KMS-11 (cell line): ENCODE measurements around the gene BUD13.

Source experiments
- H2AFZ ChIP-seq: fragments of 200-600 bp; sonication (generic); 2 replicates; pipeline ENCODE4 v1.6.1; 2016; ENCODE audit warnings: antibody characterized with exemption, mixed run types, low read depth
- H3K27ac ChIP-seq: fragments of 200-600 bp; sonication (generic); 2 replicates; pipeline ENCODE4 v1.6.1; 2016; ENCODE audit warnings: mild to moderate bottlenecking, mixed run types
- H3K27me3 ChIP-seq: fragments of 200-600 bp; sonication (generic); 2 replicates; pipeline ENCODE4 v1.6.1; 2017; ENCODE audit warnings: mild to moderate bottlenecking, low read depth, mixed run types, moderate library complexity; ENCODE audit not compliant: insufficient read depth
- H3K36me3 ChIP-seq: fragments of 200-600 bp; sonication (generic); 2 replicates; pipeline ENCODE4 v1.6.1; 2017; ENCODE audit warnings: mild to moderate bottlenecking, mixed run types; ENCODE audit not compliant: insufficient read depth
- H3K4me1 ChIP-seq: fragments of 200-600 bp; sonication (generic); 2 replicates; pipeline ENCODE4 v1.6.1; 2016; ENCODE audit warnings: mild to moderate bottlenecking, low read depth, mixed run types; ENCODE audit not compliant: poor library complexity, severe bottlenecking
- H3K4me2 ChIP-seq: fragments of 200-600 bp; sonication (generic); 2 replicates; pipeline ENCODE4 v1.7.0; 2016; ENCODE audit warnings: mild to moderate bottlenecking, mixed run types
- H3K4me3 ChIP-seq: fragments of 200-600 bp; sonication (generic); IDR thresholded peaks from 2 replicates; pipeline ENCODE4 v1.6.1; 2017; ENCODE audit warnings: low read depth, low read length, mixed read lengths; ENCODE audit not compliant: insufficient read depth
- H3K79me2 ChIP-seq: fragments of 200-600 bp; sonication (generic); 2 replicates; pipeline ENCODE4 v1.6.1; 2016; ENCODE audit warnings: low read depth, mixed run types; ENCODE audit not compliant: insufficient read depth
- H3K9ac ChIP-seq: fragments of 200-600 bp; sonication (generic); 2 replicates; pipeline ENCODE4 v1.6.1; 2016; ENCODE audit warnings: mild to moderate bottlenecking, mixed run types
- H4K20me1 ChIP-seq: fragments of 200-600 bp; sonication (generic); 2 replicates; pipeline ENCODE4 v1.6.1; 2016; ENCODE audit warnings: mild to moderate bottlenecking, mixed run types; ENCODE audit not compliant: insufficient read depth
- CTCF ChIP-seq: fragments of 200-600 bp; sonication (generic); conservative IDR thresholded peaks from 2 replicates; pipeline ENCODE4 v1.6.1; 2017; ENCODE audit warnings: low read depth, mild to moderate bottlenecking, antibody characterized with exemption, low read length, moderate library complexity, mixed read lengths

Gene BUD13

GRCh38 chr11:116814502-116814901 lies 41.7 kb upstream of the BUD13 start:
- no peak overlapping the region for H3K27ac ChIP-seq
- no peaks in the 10 kb centered on the region for H4K20me1 ChIP-seq
- no peaks in the 10 kb centered on the region for H3K27me3 ChIP-seq
- TF ChIP-seq CTCF = no peak
- H3K4me3 ChIP-seq = no peak overlapping the region
- no peaks in the 10 kb centered on the region for H3K4me1 ChIP-seq
- H3K36me3 ChIP-seq = no peaks in the 10 kb centered on the region
- H3K4me2 ChIP-seq = no peak overlapping the region
- H3K79me2 ChIP-seq = no peaks in the 10 kb centered on the region
- H3K9ac ChIP-seq = no peak overlapping the region
- no peak overlapping the region for H2AFZ ChIP-seq

GRCh38 chr11:116813781-116814471 lies 41.1 kb upstream of the BUD13 start:
- Histone ChIP-seq H4K20me1 (no peaks in the 10 kb centered on the region), H3K4me1 (no peaks in the 10 kb centered on the region), H3K9ac (no peak overlapping the region), H3K27ac (no peak overlapping the region), H3K4me2 (no peak overlapping the region), H3K27me3 (no peaks in the 10 kb centered on the region), H3K79me2 (no peaks in the 10 kb centered on the region), H3K36me3 (no peaks in the 10 kb centered on the region), H3K4me3 (no peak overlapping the region), H2AFZ (no peak overlapping the region)
- no peak for TF ChIP-seq CTCF

GRCh38 chr11:116813170-116813569 lies 40.4 kb upstream of the BUD13 start:
- Histone ChIP-seq H4K20me1 (no peaks in the 10 kb centered on the region), H3K4me1 (no peaks in the 10 kb centered on the region), H3K36me3 (no peaks in the 10 kb centered on the region), H3K27me3 (no peaks in the 10 kb centered on the region), H2AFZ (no peak overlapping the region), H3K9ac (no peak overlapping the region), H3K27ac (no peak overlapping the region), H3K4me3 (no peak overlapping the region), H3K79me2 (no peaks in the 10 kb centered on the region), H3K4me2 (no peak overlapping the region)
- TF ChIP-seq CTCF = no peak

GRCh38 chr11:116812109-116812508 lies 39.3 kb upstream of the BUD13 start:
- no peak overlapping the region for H3K4me3 ChIP-seq
- no peaks in the 10 kb centered on the region for H3K27me3 ChIP-seq
- TF ChIP-seq CTCF = no peak
- H3K4me2 ChIP-seq = no peak overlapping the region
- H3K9ac ChIP-seq = no peak overlapping the region
- H2AFZ ChIP-seq = no peak overlapping the region
- no peaks in the 10 kb centered on the region for H3K79me2 ChIP-seq
- no peak overlapping the region for H3K27ac ChIP-seq
- H3K36me3 ChIP-seq = no peaks in the 10 kb centered on the region
- H3K4me1 ChIP-seq = no peaks in the 10 kb centered on the region
- H4K20me1 ChIP-seq = no peaks in the 10 kb centered on the region
